Duodenal mucosa (tissue), 2 donors: ENCODE measurements around the gene TPST1.

Experiments used
- H3K27ac ChIP-seq: one replicate; pipeline ENCODE4 v1.7.0; 2013; ENCODE audit warnings: low read depth, low read length
- H3K27me3 ChIP-seq, 2 donors: one replicate each; pipeline ENCODE4 v1.7.0; 2013; ENCODE audit warnings: low read length in 2 of 2, control low read depth in 1 of 2; ENCODE audit not compliant: insufficient read depth in 2 of 2, control insufficient read depth in 1 of 2
- H3K36me3 ChIP-seq, 2 donors: one replicate each; pipeline ENCODE4 v1.7.0; 2013; ENCODE audit warnings: low read length in 2 of 2, control low read depth in 1 of 2; ENCODE audit not compliant: insufficient read depth in 2 of 2, control insufficient read depth in 1 of 2
- H3K4me1 ChIP-seq, 2 donors: one replicate each; pipeline ENCODE4 v1.7.0; 2013; ENCODE audit warnings: low read length in 2 of 2, control low read depth in 1 of 2; ENCODE audit not compliant: insufficient read depth in 2 of 2, control insufficient read depth in 1 of 2
- H3K4me3 ChIP-seq, 2 donors: one replicate each; pipeline ENCODE4 v1.7.0; 2013; ENCODE audit warnings: low read length in 2 of 2, low read depth in 1 of 2
- H3K9ac ChIP-seq, 2 donors: one replicate each; pipeline ENCODE4 v1.7.0; 2013; ENCODE audit warnings: low read length in 2 of 2, low read depth in 1 of 2
- H3K9me3 ChIP-seq, 2 donors: one replicate each; pipeline ENCODE4 v1.7.0; 2013; ENCODE audit warnings: low read length in 2 of 2, control low read depth in 1 of 2; ENCODE audit not compliant: control insufficient read depth in 1 of 2

TPST1 gene

DNA sequence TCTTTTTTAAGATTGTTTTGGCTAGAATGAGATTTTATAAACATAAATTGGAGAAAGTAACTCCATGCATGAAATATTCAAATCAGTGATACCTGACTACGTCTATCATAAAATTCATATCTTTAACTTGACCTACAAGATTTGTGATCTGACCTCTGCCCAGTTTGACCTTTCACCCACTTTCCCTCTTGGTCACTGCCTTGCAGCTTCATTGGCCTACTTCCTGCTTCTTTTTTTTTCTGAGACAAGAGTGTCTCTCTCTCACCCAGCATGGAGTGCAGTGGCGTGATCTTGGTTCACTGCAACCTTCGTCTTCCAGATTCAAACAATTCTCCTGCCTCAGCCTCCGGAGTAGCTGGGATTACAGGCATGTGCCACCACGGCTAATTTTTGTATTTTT lies 28.5 kb downstream of the TPST1 start:
- Histone ChIP-seq H3K36me3 (no peaks in the 10 kb centered on the region), H3K27ac (no peak overlapping the region), H3K4me1 (peaks cover 0 to 3% of the 10 kb centered on the region in 2 donors), H3K9me3 (no peaks in the 10 kb centered on the region), H3K27me3 (no peaks in the 10 kb centered on the region), H3K9ac (no peak overlapping the region), H3K4me3 (no peak overlapping the region)

DNA sequence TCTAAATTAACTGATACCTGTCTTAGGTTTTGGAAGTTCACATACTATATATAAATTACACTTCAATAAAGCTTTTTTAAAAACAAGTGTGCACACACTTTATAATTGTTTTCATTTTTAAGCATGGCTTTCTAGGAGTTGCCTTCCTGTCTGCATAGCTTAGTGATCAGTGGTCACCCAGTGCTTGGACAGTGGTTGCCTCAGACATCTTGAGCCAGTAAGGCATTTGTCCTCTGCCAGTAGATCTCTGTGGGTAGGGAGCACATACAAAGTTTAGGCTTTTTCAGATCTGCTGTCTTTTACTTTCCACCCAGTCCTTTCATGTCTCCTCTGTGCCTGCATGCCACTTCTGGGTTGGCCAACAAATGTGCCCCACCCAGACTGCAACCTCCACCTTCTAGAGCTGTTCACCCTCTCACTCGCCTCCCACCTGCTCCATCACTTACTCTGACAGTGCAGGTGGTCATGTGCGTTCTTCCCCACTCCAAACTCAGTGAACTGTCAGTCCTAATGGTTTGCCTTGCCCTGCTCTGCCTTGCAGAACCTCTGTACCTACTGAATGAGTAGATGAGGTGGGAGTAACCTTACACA lies 31.7 kb downstream of the TPST1 start:
- Histone ChIP-seq H3K4me3 (no peak overlapping the region), H3K4me1 (peaks cover 0 to 6% of the 10 kb centered on the region in 2 donors), H3K36me3 (no peaks in the 10 kb centered on the region), H3K9ac (no peak overlapping the region), H3K27ac (no peak overlapping the region), H3K27me3 (no peaks in the 10 kb centered on the region), H3K9me3 (no peaks in the 10 kb centered on the region)

DNA sequence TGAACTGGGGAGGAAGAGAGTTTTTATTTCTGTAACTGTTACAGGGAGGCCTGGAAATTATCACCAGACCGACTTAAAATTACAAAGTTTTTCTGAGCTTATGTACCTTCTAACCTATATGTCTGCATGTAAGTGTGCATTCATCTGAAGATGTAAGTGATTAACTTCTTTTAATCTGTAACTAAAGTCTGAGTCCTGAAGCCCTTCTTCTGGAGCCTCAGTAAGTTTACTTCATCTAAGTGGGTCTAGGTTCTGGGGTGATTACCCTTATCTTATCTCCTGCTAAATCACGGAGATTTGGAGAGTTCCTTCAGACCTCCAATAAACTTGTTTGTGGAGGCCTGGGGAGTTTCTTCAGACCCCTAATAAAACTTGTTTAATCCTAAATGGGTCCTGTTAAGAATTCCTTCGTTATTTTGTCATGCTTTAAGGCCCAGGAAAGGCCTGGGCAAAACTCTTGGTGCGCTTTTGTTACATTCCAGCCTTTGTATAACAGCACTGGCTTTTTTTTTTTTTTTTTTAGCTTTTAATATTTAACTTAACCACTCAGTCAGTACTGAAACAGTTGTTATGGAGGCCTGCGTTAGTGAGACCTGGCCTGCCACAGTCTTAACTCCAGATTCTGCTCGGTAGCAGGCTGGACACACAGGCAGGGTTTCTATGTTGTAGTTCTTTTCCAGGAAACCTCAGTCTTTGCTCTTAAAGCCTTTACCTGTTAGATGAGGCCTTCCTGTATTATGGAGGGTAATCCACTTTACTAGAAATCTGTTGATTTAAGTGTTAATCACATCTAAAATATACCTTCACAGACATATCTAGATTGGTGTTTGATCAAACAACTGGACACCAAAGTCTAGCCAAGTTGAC lies 33.0 kb downstream of the TPST1 start:
- no peaks in the 10 kb centered on the region for H3K9me3 ChIP-seq

GRCh38 chr7:66238773-66239466 lies 33.8 kb downstream of the TPST1 start:
- H3K9me3 ChIP-seq, result no peaks in the 10 kb centered on the region
- peaks cover 0 to 6% of the 10 kb centered on the region in 2 donors for H3K4me1 ChIP-seq
- H3K4me3 ChIP-seq, result no peak overlapping the region
- H3K27me3 ChIP-seq, result no peaks in the 10 kb centered on the region
- no peak overlapping the region for H3K9ac ChIP-seq
- H3K36me3 ChIP-seq, result no peaks in the 10 kb centered on the region
- no peak overlapping the region for H3K27ac ChIP-seq

More for the DNA sequence above, 33.0 kb downstream of the TPST1 start:
- Histone ChIP-seq H3K4me1 (peaks cover 0 to 6% of the 10 kb centered on the region in 2 donors), H3K9ac (no peak overlapping the region), H3K4me3 (no peak overlapping the region), H3K27ac (no peak overlapping the region), H3K27me3 (no peaks in the 10 kb centered on the region), H3K36me3 (no peaks in the 10 kb centered on the region)

DNA sequence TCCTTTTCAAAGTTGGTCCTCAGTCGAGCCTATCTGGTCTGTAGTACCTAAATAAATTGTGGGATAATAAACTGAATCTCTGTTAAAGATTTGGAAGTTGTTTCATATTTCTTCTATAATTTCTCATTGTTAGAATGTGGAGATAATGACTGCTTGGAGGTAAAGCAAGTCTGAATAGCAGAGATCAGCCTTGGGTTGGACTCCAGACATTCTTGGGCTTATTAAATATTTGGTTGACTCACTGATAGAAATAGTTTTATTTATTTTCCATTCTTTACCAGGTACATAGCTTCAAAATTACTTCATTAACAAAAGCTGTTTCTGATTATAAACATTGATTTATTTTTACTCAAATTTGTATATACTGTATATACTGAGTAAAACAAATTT lies 34.3 kb downstream of the TPST1 start:
- H3K9ac ChIP-seq, result no peak overlapping the region
- peaks cover 0 to 6% of the 10 kb centered on the region in 2 donors for H3K4me1 ChIP-seq
- H3K4me3 ChIP-seq, result no peak overlapping the region
- no peaks in the 10 kb centered on the region for H3K9me3 ChIP-seq
- H3K27me3 ChIP-seq, result no peaks in the 10 kb centered on the region
- H3K27ac ChIP-seq, result no peak overlapping the region
- H3K36me3 ChIP-seq, result no peaks in the 10 kb centered on the region

GRCh38 chr7:66245008-66245407 lies 39.9 kb downstream of the TPST1 start:
- Histone ChIP-seq H3K4me1 (no peaks in the 10 kb centered on the region), H3K36me3 (no peaks in the 10 kb centered on the region), H3K4me3 (no peak overlapping the region), H3K27ac (no peak overlapping the region), H3K9ac (no peak overlapping the region), H3K9me3 (no peaks in the 10 kb centered on the region), H3K27me3 (no peaks in the 10 kb centered on the region)

GRCh38 chr7:66246554-66247171 lies 41.5 kb downstream of the TPST1 start:
- Histone ChIP-seq H3K27ac (no peak overlapping the region), H3K9me3 (no peaks in the 10 kb centered on the region), H3K36me3 (no peaks in the 10 kb centered on the region), H3K4me1 (no peaks in the 10 kb centered on the region), H3K4me3 (no peak overlapping the region), H3K9ac (no peak overlapping the region), H3K27me3 (no peaks in the 10 kb centered on the region)

DNA sequence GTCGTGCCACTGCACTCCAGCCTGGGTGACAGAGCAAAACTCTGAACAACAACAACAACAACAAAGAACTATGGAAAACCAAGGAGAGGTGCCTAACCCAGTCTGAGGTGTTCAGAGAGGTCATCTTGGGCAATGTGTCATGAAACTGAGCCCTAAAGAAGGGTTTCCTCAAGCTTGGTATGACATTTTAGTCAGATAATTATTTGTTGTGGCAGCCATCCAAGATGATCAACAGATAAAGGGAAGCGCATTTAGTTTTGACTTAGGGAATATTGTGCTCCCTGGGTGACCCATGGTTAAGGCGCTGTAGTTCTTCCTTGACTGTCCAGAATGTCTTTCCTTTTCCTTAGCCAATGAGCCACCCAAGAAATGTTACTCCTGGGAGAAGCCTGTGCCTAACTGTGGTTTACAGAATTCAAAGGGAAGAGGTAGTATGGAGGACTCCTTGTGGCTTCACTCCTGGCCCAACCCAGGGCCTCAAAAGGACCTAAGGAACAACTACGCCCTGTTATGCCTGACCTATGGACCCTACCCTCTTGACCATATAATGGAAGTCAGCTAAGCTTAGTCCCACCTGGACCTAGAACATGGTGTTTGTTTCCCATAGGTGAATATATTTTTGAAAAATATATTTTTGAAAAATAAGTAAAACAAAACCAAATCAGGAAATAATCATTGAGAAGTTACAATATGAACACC lies 42.4 kb downstream of the TPST1 start:
- Histone ChIP-seq H3K27ac (no peak overlapping the region), H3K9ac (no peak overlapping the region), H3K36me3 (no peaks in the 10 kb centered on the region), H3K4me1 (no peaks in the 10 kb centered on the region), H3K27me3 (no peaks in the 10 kb centered on the region), H3K9me3 (no peaks in the 10 kb centered on the region), H3K4me3 (no peak overlapping the region)

- Histone ChIP-seq H3K27ac (no peak overlapping the region), H3K9ac (no peak overlapping the region), H3K4me1 (no peaks in the 10 kb centered on the region), H3K36me3 (no peaks in the 10 kb centered on the region), H3K4me3 (no peak overlapping the region), H3K27me3 (no peaks in the 10 kb centered on the region), H3K9me3 (no peaks in the 10 kb centered on the region)
These were observed 45.6 kb downstream of the TPST1 start for GRCh38 chr7:66250711-66251110.
